Mucosa of rectum (tissue), 2 donors: ENCODE results near the gene LIG3.
"Not testable (repeated sequence)": the region's sequence is repeated elsewhere in the genome, so short reads cannot be mapped to it uniquely, and the experiment has no call there.

Source experiments
- H3K27ac ChIP-seq, 2 donors: one replicate each; pipeline ENCODE4 v1.7.0; 2013; ENCODE audit warnings: inconsistent platforms in 2 of 2, low read depth in 2 of 2, low read length in 2 of 2
- H3K27me3 ChIP-seq, 2 donors: one replicate each; pipeline ENCODE4 v1.7.0; 2013; ENCODE audit warnings: low read length in 2 of 2; ENCODE audit not compliant: control insufficient read depth in 2 of 2, insufficient read depth in 2 of 2
- H3K36me3 ChIP-seq, 2 donors: one replicate each; pipeline ENCODE4 v1.7.0; 2013; ENCODE audit warnings: low read length in 2 of 2; ENCODE audit not compliant: control insufficient read depth in 2 of 2, insufficient read depth in 2 of 2
- H3K4me1 ChIP-seq, 2 donors: one replicate each; pipeline ENCODE4 v1.7.0; 2013; ENCODE audit warnings: low read length in 2 of 2, mild to moderate bottlenecking in 1 of 2; ENCODE audit not compliant: control insufficient read depth in 2 of 2, insufficient read depth in 2 of 2
- H3K4me3 ChIP-seq, 2 donors: one replicate each; pipeline ENCODE4 v1.7.0; 2013; ENCODE audit warnings: low read length in 2 of 2
- H3K9ac ChIP-seq, 2 donors: one replicate each; pipeline ENCODE4 v1.7.0; 2013; ENCODE audit warnings: low read length in 2 of 2, low read depth in 1 of 2, mild to moderate bottlenecking in 1 of 2
- H3K9me3 ChIP-seq, 2 donors: one replicate each; pipeline ENCODE4 v1.7.0; 2013; ENCODE audit warnings: low read length in 2 of 2; ENCODE audit not compliant: control insufficient read depth in 2 of 2
- donor health status: healthy.
- donor health status: Normal muscosa, but diverticular disease.

The LIG3 gene

GRCh38 chr17:35017021-35017420 is 36.7 kb downstream of the LIG3 start:
- peaks cover 49 to 63% of the 10 kb centered on the region in 2 donors for H3K36me3 ChIP-seq
- H3K27ac ChIP-seq = no peak overlapping the region
- no peak overlapping the region for H3K9ac ChIP-seq
- no peak overlapping the region for H3K4me3 ChIP-seq
- peaks cover 0 to 6% of the 10 kb centered on the region in 2 donors for H3K4me1 ChIP-seq
- no peaks in the 10 kb centered on the region for H3K9me3 ChIP-seq
- H3K27me3 ChIP-seq = no peaks in the 10 kb centered on the region

GRCh38 chr17:35018814-35019213 is 38.5 kb downstream of the LIG3 start:
- peaks cover 48 to 57% of the 10 kb centered on the region in 2 donors for H3K36me3 ChIP-seq
- H3K9ac ChIP-seq = no peak overlapping the region
- no peak overlapping the region for H3K27ac ChIP-seq
- H3K4me1 ChIP-seq = peaks cover 3 to 6% of the 10 kb centered on the region in 2 donors
- H3K9me3 ChIP-seq = no peaks in the 10 kb centered on the region
- no peak overlapping the region for H3K4me3 ChIP-seq
- H3K27me3 ChIP-seq = no peaks in the 10 kb centered on the region

GRCh38 chr17:35019386-35020179 is 39.3 kb downstream of the LIG3 start:
- H3K9ac ChIP-seq = no peak overlapping the region
- H3K9me3 ChIP-seq = no peaks in the 10 kb centered on the region
- no peak overlapping the region for H3K27ac ChIP-seq
- H3K4me3 ChIP-seq = no peak overlapping the region
- peaks cover 3 to 6% of the 10 kb centered on the region in 2 donors for H3K4me1 ChIP-seq
- no peaks in the 10 kb centered on the region for H3K27me3 ChIP-seq
- H3K36me3 ChIP-seq = peaks cover 46 to 54% of the 10 kb centered on the region in 2 donors

GRCh38 chr17:35021520-35022380 is 41.4 kb downstream of the LIG3 start:
- peaks cover 38 to 45% of the 10 kb centered on the region in 2 donors for H3K36me3 ChIP-seq
- H3K4me3 ChIP-seq = no peak overlapping the region
- H3K9me3 ChIP-seq = no peaks in the 10 kb centered on the region
- peak overlapping the region; percentile 18 to 49 for H3K27ac ChIP-seq
- no peaks in the 10 kb centered on the region for H3K27me3 ChIP-seq
- H3K4me1 ChIP-seq = peaks cover 3 to 6% of the 10 kb centered on the region in 2 donors
- no peak overlapping the region for H3K9ac ChIP-seq

- H3K27me3 ChIP-seq = no peaks in the 10 kb centered on the region
- peak overlapping the region in 1 of 2 donors; percentile 27 for H3K9ac ChIP-seq
- H3K4me1 ChIP-seq = peaks cover 3 to 6% of the 10 kb centered on the region in 2 donors
- peaks cover 32 to 37% of the 10 kb centered on the region in 2 donors for H3K36me3 ChIP-seq
- no peaks in the 10 kb centered on the region for H3K9me3 ChIP-seq
- no peak overlapping the region for H3K4me3 ChIP-seq
- peak overlapping the region; percentile 18 to 49 for H3K27ac ChIP-seq
These were observed 42.3 kb downstream of the LIG3 start for GRCh38 chr17:35022536-35023063.

GRCh38 chr17:35023538-35023937 is 43.2 kb downstream of the LIG3 start:
- Histone ChIP-seq H3K27ac (no peak overlapping the region), H3K27me3 (no peaks in the 10 kb centered on the region), H3K9ac (no peak overlapping the region), H3K9me3 (no peaks in the 10 kb centered on the region), H3K36me3 (peaks cover 29 to 31% of the 10 kb centered on the region in 2 donors), H3K4me1 (peaks cover 3 to 7% of the 10 kb centered on the region in 2 donors), H3K4me3 (no peak overlapping the region)

GRCh38 chr17:35025541-35025940 is 45.2 kb downstream of the LIG3 start:
- H3K4me1 ChIP-seq = peaks cover 3 to 5% of the 10 kb centered on the region in 2 donors
- H3K4me3 ChIP-seq = no peak overlapping the region
- H3K27ac ChIP-seq = no peak overlapping the region
- no peaks in the 10 kb centered on the region for H3K9me3 ChIP-seq
- no peak overlapping the region for H3K9ac ChIP-seq
- no peaks in the 10 kb centered on the region for H3K27me3 ChIP-seq
- H3K36me3 ChIP-seq = peaks cover 22 to 25% of the 10 kb centered on the region in 2 donors

- H3K4me1 ChIP-seq, H3K27me3 ChIP-seq, H3K9me3 ChIP-seq, H3K9ac ChIP-seq, H3K27ac ChIP-seq, H3K4me3 ChIP-seq: not testable (repeated sequence)
- H3K36me3 ChIP-seq = peaks cover 9 to 11% of the 10 kb centered on the region in 2 donors
These were observed 47.8 kb downstream of the LIG3 start for GRCh38 chr17:35028097-35028496.

GRCh38 chr17:35028531-35029262 is 48.4 kb downstream of the LIG3 start:
- H3K36me3 ChIP-seq = peaks cover 9 to 11% of the 10 kb centered on the region in 2 donors
- no peaks in the 10 kb centered on the region for H3K27me3 ChIP-seq
- H3K4me3 ChIP-seq = no peak overlapping the region
- no peak overlapping the region for H3K9ac ChIP-seq
- no peak overlapping the region for H3K27ac ChIP-seq
- no peaks in the 10 kb centered on the region for H3K9me3 ChIP-seq
- H3K4me1 ChIP-seq = peaks cover 0 to 5% of the 10 kb centered on the region in 2 donors
